Liver (tissue), 3 donors: Measurements from ENCODE around the gene SEMA4D.

Source experiments
- GABPA ChIP-seq, 2 donors: IDR thresholded peaks in 1 of 2; conservative IDR thresholded peaks in 1 of 2; 2 replicates each; pipeline ENCODE4 v1.6.1; 2016; ENCODE audit warnings: antibody characterized with exemption in 2 of 2, mild to moderate bottlenecking in 1 of 2, moderate library complexity in 1 of 2
- RAD21 ChIP-seq, 2 donors: IDR thresholded peaks; 2 replicates each; pipeline ENCODE4 v1.6.1; 2016; ENCODE audit warnings: antibody characterized with exemption in 2 of 2, mild to moderate bottlenecking in 2 of 2
- SP1 ChIP-seq: IDR thresholded peaks from 2 replicates; pipeline ENCODE4 v1.6.1; 2018; ENCODE audit warnings: antibody characterized with exemption, mild to moderate bottlenecking
- TAF1 ChIP-seq: conservative IDR thresholded peaks from 2 replicates; pipeline ENCODE4 v1.6.1; 2016; ENCODE audit warnings: antibody characterized with exemption, mild to moderate bottlenecking
- YY1 ChIP-seq: IDR thresholded peaks from 2 replicates; pipeline ENCODE4 v1.6.1; 2016; ENCODE audit warnings: antibody characterized with exemption, mild to moderate bottlenecking
- TF ChIP-seq, protein P1 (sequence below): fragments of 150-350 bp; IDR thresholded peaks from 2 replicates; pipeline ENCODE4 v1.5.1; 2017; ENCODE audit warnings: improper control_type of control experiment, low read depth, low read length; ENCODE audit not compliant: missing input control
- TF ChIP-seq, protein P2 (sequence below): IDR thresholded peaks from 2 replicates; pipeline ENCODE4 v1.6.1; 2016; ENCODE audit warnings: antibody characterized with exemption
- TF ChIP-seq, protein P3 (sequence below): IDR thresholded peaks from 2 replicates; pipeline ENCODE4 v1.6.1; 2016; ENCODE audit warnings: antibody characterized with exemption
- donor health status: healthy.
- donor health status: healthy.

DNA sequence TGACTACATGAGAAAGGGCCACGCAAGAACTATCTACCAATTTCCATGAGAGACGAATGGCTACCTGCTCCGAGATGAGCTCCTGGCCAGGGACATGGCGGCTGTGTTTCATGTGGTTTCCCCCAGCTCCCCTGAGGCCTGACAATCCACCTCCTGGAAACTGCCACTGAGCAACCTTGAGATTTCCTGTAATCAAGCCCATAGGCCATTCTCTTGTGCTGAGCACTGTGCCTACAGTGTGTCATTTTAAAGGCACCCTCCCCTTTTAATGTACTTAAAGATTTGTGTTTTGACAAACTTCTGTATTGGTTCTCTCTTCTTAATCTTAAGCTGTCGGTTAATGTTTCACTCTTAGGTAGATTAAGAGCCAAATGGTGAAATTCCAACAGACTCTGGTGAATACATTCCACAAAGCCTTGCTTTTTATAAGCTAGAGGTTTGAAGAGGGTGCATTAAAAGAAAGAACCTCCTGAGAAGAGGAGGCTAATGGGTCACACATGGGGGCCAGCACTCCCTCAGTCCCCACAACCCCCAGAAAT, 107.3 kb downstream of the SEMA4D start:
- TF ChIP-seq, protein P1, sequence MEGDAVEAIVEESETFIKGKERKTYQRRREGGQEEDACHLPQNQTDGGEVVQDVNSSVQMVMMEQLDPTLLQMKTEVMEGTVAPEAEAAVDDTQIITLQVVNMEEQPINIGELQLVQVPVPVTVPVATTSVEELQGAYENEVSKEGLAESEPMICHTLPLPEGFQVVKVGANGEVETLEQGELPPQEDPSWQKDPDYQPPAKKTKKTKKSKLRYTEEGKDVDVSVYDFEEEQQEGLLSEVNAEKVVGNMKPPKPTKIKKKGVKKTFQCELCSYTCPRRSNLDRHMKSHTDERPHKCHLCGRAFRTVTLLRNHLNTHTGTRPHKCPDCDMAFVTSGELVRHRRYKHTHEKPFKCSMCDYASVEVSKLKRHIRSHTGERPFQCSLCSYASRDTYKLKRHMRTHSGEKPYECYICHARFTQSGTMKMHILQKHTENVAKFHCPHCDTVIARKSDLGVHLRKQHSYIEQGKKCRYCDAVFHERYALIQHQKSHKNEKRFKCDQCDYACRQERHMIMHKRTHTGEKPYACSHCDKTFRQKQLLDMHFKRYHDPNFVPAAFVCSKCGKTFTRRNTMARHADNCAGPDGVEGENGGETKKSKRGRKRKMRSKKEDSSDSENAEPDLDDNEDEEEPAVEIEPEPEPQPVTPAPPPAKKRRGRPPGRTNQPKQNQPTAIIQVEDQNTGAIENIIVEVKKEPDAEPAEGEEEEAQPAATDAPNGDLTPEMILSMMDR: no peak
- TF ChIP-seq RAD21 (IDR thresholded peaks at IDR 0.05) (no peak), YY1 (no peak), SP1 (no peak), GABPA (IDR thresholded peaks at IDR 0.05 in 1 of 2, conservative IDR thresholded peaks at IDR 0.05 in 1 of 2) (no peak), TAF1 (no peak)
- TF ChIP-seq, protein P2, sequence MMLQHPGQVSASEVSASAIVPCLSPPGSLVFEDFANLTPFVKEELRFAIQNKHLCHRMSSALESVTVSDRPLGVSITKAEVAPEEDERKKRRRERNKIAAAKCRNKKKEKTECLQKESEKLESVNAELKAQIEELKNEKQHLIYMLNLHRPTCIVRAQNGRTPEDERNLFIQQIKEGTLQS: no peak
- TF ChIP-seq, protein P3, sequence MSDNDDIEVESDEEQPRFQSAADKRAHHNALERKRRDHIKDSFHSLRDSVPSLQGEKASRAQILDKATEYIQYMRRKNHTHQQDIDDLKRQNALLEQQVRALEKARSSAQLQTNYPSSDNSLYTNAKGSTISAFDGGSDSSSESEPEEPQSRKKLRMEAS: no peak
